NB4 (cell line): ENCODE data around the gene CMSS1.

Source experiments
- DNase-seq: peaks from one replicate; pipeline ENCODE4 v3.0.0; 2010; ENCODE audit warnings: low read depth
- H3K4me3 ChIP-seq: one replicate; pipeline ENCODE4 v1.5.1; 2011; ENCODE audit warnings: mild to moderate bottlenecking, low read depth, low read length, moderate library complexity
- CTCF ChIP-seq: IDR thresholded peaks from one replicate; pipeline ENCODE4 v1.5.1; 2012; ENCODE audit warnings: low read depth, low read length
- MAX ChIP-seq: IDR thresholded peaks from 2 replicates; pipeline ENCODE4 v1.6.1; 2011; ENCODE audit warnings: low read depth, low read length
- MYC ChIP-seq: IDR thresholded peaks from 2 replicates; pipeline ENCODE4 v1.6.1; 2011; ENCODE audit warnings: low read depth, low read length
- POLR2A ChIP-seq: IDR thresholded peaks from 2 replicates; pipeline ENCODE4 v1.6.1; 2011; ENCODE audit warnings: mild to moderate bottlenecking; ENCODE audit not compliant: insufficient read length; ENCODE audit errors: extremely low read depth

Gene CMSS1

GRCh38 chr3:99808163-99808794 is 9.4 kb upstream of the CMSS1 start:
- no peak overlapping the region for H3K4me3 ChIP-seq
- TF ChIP-seq POLR2A (no peak), MAX (no peak), CTCF (peak; percentile 71), MYC (no peak)
- peak; percentile 67 for DNase-seq

GRCh38 chr3:99809565-99809964 is 8.1 kb upstream of the CMSS1 start:
- DNase-seq: no peak
- H3K4me3 ChIP-seq: no peak overlapping the region
- no peak for TF ChIP-seq MAX
- no peak for TF ChIP-seq POLR2A
- no peak for TF ChIP-seq MYC
- TF ChIP-seq CTCF: no peak

- no peak for TF ChIP-seq CTCF
- DNase-seq: no peak
- no peak overlapping the region for H3K4me3 ChIP-seq
Measured at GRCh38 chr3:99810403-99810802, 7.3 kb upstream of the CMSS1 start.

GRCh38 chr3:99817047-99817436 is 620 bp upstream of the CMSS1 start:
- no peak for TF ChIP-seq MYC
- TF ChIP-seq POLR2A: no peak
- TF ChIP-seq CTCF: no peak
- no peak for TF ChIP-seq MAX
- peak overlapping the region; percentile 87 for H3K4me3 ChIP-seq
- no peak for DNase-seq

- H3K4me3 ChIP-seq: peak overlapping the region; percentile 87
- no peak for TF ChIP-seq MYC
Measured at GRCh38 chr3:99818818-99819217, 1.2 kb downstream of the CMSS1 start.

GRCh38 chr3:99823723-99824711 is 6.4 kb downstream of the CMSS1 start:
- H3K4me3 ChIP-seq: no peak overlapping the region
- TF ChIP-seq MYC: no peak
- no peak for TF ChIP-seq CTCF
- TF ChIP-seq POLR2A: no peak
- TF ChIP-seq MAX: no peak
- DNase-seq: no peak

More at GRCh38 chr3:99818818-99819217, 1.2 kb downstream of the CMSS1 start:
- DNase-seq: no peak
